Measurements from ENCODE around the gene L3MBTL3. TPM values are rescaled to one million over a fixed set of nuclear protein-coding genes. Genes with fewer than 3 reads are reported as not detected.

The L3MBTL3 gene
- total RNA-seq, 2 donors from 2014 or later = 7.7 to 25.0 TPM

DNA sequence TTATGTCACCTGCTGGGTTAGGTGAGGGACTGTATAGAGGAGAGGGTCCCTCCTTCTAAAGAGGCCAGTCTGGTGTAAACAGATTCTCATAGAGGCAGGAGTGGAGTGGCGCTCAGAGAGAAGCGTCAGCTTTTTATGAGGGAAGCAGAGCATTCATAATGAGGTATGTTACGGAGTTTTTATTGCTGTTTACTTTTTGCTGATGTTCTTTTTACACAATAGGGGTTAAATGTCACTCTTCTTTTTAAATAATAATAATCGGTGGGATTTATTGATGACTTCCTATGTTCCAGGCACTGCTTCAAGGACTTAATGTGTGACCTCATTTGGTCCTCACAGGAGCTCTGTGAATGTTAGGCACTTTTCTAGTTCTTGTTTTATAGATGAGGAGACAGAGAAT, 79.9 kb downstream of the L3MBTL3 start:
- H3K36me3 ChIP-seq = no peaks in the 10 kb centered on the region
- 39% methylated on average over 4 of the region's 4 CpGs for WGBS
- intact Hi-C loops (cut with DNase I) = no loop called here
- TF ChIP-seq POLR2AphosphoS5 (IDR thresholded peaks at IDR 0.05) (no peak), POLR2A (IDR thresholded peaks at IDR 0.05) (no peak)
- TF ChIP-seq, protein P1, sequence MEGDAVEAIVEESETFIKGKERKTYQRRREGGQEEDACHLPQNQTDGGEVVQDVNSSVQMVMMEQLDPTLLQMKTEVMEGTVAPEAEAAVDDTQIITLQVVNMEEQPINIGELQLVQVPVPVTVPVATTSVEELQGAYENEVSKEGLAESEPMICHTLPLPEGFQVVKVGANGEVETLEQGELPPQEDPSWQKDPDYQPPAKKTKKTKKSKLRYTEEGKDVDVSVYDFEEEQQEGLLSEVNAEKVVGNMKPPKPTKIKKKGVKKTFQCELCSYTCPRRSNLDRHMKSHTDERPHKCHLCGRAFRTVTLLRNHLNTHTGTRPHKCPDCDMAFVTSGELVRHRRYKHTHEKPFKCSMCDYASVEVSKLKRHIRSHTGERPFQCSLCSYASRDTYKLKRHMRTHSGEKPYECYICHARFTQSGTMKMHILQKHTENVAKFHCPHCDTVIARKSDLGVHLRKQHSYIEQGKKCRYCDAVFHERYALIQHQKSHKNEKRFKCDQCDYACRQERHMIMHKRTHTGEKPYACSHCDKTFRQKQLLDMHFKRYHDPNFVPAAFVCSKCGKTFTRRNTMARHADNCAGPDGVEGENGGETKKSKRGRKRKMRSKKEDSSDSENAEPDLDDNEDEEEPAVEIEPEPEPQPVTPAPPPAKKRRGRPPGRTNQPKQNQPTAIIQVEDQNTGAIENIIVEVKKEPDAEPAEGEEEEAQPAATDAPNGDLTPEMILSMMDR (IDR thresholded peaks at IDR 0.05) = no peak
- H3K27me3 ChIP-seq (replicated peaks; ENCODE audit: insufficient read depth) = no peaks in the 10 kb centered on the region
- no peak overlapping the region for H3K4me3 ChIP-seq
- no peaks in the 10 kb centered on the region for H3K4me1 ChIP-seq (replicated peaks)
- H3K27ac ChIP-seq = no peak overlapping the region
- DNase-seq (ENCODE audit: low spot score) = no peak
- H3K9me3 ChIP-seq = no peaks in the 10 kb centered on the region

DNA sequence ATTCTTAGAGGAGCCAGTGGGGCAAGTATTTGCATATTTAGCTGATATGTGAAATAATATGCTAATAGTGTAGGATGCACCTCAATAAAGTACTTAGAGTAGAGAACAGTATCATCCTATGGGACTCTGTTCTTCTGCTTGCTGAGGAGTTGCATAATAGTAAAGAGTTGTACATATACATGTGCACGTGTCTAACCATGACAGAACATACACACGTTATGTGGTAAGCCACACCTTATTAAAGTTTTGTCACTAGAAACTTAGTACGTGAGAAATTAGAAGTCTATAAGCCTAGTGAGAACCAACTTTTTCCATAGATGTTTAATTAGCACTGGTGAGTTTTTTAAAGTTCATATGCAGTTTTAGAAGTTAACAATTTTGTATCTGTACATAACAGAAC, 80.7 kb downstream of the L3MBTL3 start:
- Histone ChIP-seq H3K4me3 (no peak overlapping the region), H3K27me3 (replicated peaks; ENCODE audit: insufficient read depth) (no peaks in the 10 kb centered on the region), H3K27ac (no peak overlapping the region), H3K9me3 (no peaks in the 10 kb centered on the region), H3K36me3 (no peaks in the 10 kb centered on the region), H3K4me1 (replicated peaks) (no peaks in the 10 kb centered on the region)
- TF ChIP-seq POLR2A (IDR thresholded peaks at IDR 0.05) (no peak), POLR2AphosphoS5 (IDR thresholded peaks at IDR 0.05) (no peak)
- TF ChIP-seq, protein P1 (IDR thresholded peaks at IDR 0.05) = no peak
- DNase-seq (ENCODE audit: low spot score) = no peak
- 96% methylated on average over 3 of the region's 3 CpGs for WGBS
- intact Hi-C loops (cut with DNase I) = no loop called here

DNA sequence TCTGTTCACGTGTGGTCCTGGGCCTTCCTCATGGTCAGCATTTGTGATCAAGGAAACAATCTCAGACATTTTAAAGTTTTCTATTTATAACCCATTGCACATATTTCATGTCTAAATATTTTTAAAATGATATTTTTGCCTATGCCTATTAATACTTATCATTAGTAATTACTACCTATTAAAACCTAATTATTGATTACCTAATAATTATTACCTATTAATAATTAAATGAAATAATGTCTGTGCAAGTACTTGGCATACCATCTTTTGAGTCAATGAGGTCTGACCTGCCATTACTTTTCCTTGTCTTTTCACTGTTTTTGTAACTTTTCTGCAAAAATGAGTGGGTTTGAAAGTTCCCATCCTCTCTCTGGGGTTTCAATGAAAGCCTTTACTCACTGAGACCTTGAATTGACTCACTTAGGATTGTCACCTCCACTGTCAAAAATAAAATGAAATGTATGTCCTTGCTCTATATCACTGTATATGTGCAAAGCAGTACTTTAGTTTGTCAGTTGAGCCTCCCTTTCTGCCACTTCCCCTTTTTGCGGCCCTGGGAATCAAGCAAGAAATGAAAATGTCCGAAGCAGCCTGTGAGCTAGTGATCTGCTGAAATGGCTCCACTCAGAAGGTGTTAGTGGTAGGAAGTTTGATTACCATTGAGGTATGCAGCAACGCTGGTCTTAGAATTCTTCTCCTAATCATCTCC, 87.8 kb downstream of the L3MBTL3 start:
- WGBS = 93% methylated on average over 4 of the region's 4 CpGs
- intact Hi-C loops (cut with DNase I) = no loop called here
- no peaks in the 10 kb centered on the region for H3K27me3 ChIP-seq (replicated peaks; ENCODE audit: insufficient read depth)
- TF ChIP-seq, protein P1 (IDR thresholded peaks at IDR 0.05) = no peak
- TF ChIP-seq POLR2AphosphoS5 (IDR thresholded peaks at IDR 0.05) (no peak), POLR2A (IDR thresholded peaks at IDR 0.05) (no peak)
- no peak for DNase-seq (ENCODE audit: low spot score)
- H3K4me3 ChIP-seq = no peak overlapping the region
- H3K36me3 ChIP-seq = no peaks in the 10 kb centered on the region
- H3K4me1 ChIP-seq (replicated peaks) = no peaks in the 10 kb centered on the region
- H3K9me3 ChIP-seq = no peaks in the 10 kb centered on the region
- no peak overlapping the region for H3K27ac ChIP-seq

DNA sequence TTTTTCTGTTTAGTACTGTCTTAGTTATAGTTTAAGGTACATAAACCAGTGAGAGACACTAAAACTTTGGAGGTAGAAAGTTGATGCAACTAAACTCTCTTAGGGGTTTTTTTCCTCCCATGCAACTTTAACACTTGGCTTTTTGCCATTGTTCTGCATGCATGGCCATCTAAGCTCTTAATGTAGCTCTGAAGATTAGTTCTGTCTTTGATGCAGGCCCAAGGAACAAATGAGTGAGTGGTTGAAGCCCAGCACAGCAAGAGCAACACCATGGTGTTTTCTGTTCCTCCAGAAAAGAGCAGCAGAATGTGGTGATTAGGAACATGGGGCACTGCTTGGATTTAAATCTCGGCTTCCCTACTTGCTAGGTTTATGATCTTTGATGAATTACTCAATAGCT, 89.3 kb downstream of the L3MBTL3 start:
- no peaks in the 10 kb centered on the region for H3K9me3 ChIP-seq
- no peak for TF ChIP-seq POLR2A (IDR thresholded peaks at IDR 0.05)
- no peak overlapping the region for H3K27ac ChIP-seq
- no peaks in the 10 kb centered on the region for H3K27me3 ChIP-seq (replicated peaks; ENCODE audit: insufficient read depth)
- H3K4me3 ChIP-seq = no peak overlapping the region
- intact Hi-C loops (cut with DNase I) = no loop called here
- no peaks in the 10 kb centered on the region for H3K4me1 ChIP-seq (replicated peaks)
- 83% methylated on average over 1 of the region's 1 CpG for WGBS
- DNase-seq (ENCODE audit: low spot score) = no peak
- no peaks in the 10 kb centered on the region for H3K36me3 ChIP-seq

DNA sequence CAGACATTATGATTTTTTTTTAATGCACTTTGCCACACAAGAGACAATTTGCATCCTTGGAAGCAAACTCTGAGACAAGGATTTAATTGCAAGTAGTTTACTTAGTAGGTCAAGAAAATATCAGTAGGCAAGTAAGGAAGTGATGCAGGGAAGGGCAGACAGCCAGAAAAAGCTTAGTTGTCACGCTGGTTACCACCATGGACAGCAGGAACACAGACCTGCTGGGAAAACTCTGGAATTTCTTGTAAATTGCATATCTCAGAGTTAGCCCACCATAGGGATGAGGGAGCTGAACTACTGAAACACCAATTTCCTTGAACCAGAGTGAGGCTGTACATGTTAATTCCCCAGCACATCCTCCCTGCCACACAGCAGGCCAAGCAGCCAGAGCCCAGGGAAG, 92.7 kb downstream of the L3MBTL3 start:
- 92% methylated on average over 1 of the region's 1 CpG for WGBS
- intact Hi-C loops (cut with DNase I) = no loop called here
- H3K9me3 ChIP-seq = no peaks in the 10 kb centered on the region
- H3K36me3 ChIP-seq = no peaks in the 10 kb centered on the region
- no peaks in the 10 kb centered on the region for H3K27me3 ChIP-seq (replicated peaks; ENCODE audit: insufficient read depth)
- TF ChIP-seq POLR2A (IDR thresholded peaks at IDR 0.05) = no peak
- TF ChIP-seq, protein P1 (IDR thresholded peaks at IDR 0.05) = no peak
- no peak for TF ChIP-seq POLR2AphosphoS5 (IDR thresholded peaks at IDR 0.05)
- no peak overlapping the region for H3K27ac ChIP-seq
- H3K4me1 ChIP-seq (replicated peaks) = no peaks in the 10 kb centered on the region
- DNase-seq (ENCODE audit: low spot score) = no peak
- H3K4me3 ChIP-seq = no peak overlapping the region

All from prostate gland (tissue), 2 donors.